Endothelial cell of umbilical vein (primary cell): ENCODE results near the gene NPPC. TPM values are rescaled to one million over a fixed set of nuclear protein-coding genes. Genes with fewer than 3 reads are reported as not detected.

Experiments
- BruUV-seq: library from RNA; stranded (reverse); fragments of 400-500 nt; replicated peaks from 2 replicates; lab custom pipeline; 2021; lab: Mats Ljungman, UMichigan
- CTCF ChIA-PET: fragments of 300-600, 350-600 bp; sonication (Branson Sonifier 250); formaldehyde crosslinking; loops from one replicate; lab custom pipeline; 2021; ENCODE audit warnings: antibody characterized with exemption, inconsistent platforms; lab: Charles Lee
- POLR2A ChIA-PET: fragments of 300-600, 350-600 bp; sonication (Branson Sonifier 250); formaldehyde crosslinking; loops from one replicate; lab custom pipeline; 2021; ENCODE audit warnings: antibody characterized with exemption, inconsistent platforms; lab: Charles Lee
- DNase-seq: peaks from one replicate; pipeline ENCODE4 v3.0.0-alpha.2; 2011; ENCODE audit warnings: low read depth, low spot score
- FAIRE-seq: peaks from 2 replicates; lab custom pipeline; 2011; peaks lifted over from hg19 to GRCh38; lab: Jason Lieb, UNC
- H2AFZ ChIP-seq: 2 replicates; pipeline ENCODE4 v1.6.0; 2012; ENCODE audit warnings: low read depth, low read length, control low read depth, inconsistent platforms
- H3K27ac ChIP-seq: 2 replicates; pipeline ENCODE4 v1.5.1; 2011; ENCODE audit warnings: low read depth, mild to moderate bottlenecking, control low read depth, low read length, moderate library complexity; ENCODE audit not compliant: insufficient read depth
- H3K27me3 ChIP-seq, 2 experiments: 2 replicates each; pipeline versions ENCODE4 v1.6.0 to v1.6.1; 2011; ENCODE audit warnings: low read length in 2 of 2, mixed read lengths in 1 of 2; ENCODE audit not compliant: control insufficient read depth in 2 of 2, insufficient read depth in 2 of 2
- H3K36me3 ChIP-seq, 2 experiments: 2 replicates in 1 of 2; 3 replicates in 1 of 2; pipeline ENCODE4 v1.5.1; 2011; ENCODE audit warnings: low read length in 2 of 2, mild to moderate bottlenecking in 1 of 2, moderate library complexity in 1 of 2; ENCODE audit not compliant: control insufficient read depth in 2 of 2, insufficient read depth in 2 of 2; ENCODE audit errors: extremely low read depth in 1 of 2
- H3K4me1 ChIP-seq: 3 replicates; pipeline ENCODE4 v1.5.1; 2011; ENCODE audit warnings: mild to moderate bottlenecking, low read length; ENCODE audit not compliant: control insufficient read depth, insufficient read depth; ENCODE audit errors: extremely low read depth
- H3K4me2 ChIP-seq: 2 replicates; pipeline ENCODE4 v1.6.1; 2011; ENCODE audit warnings: low read length, control low read depth, mixed read lengths; ENCODE audit not compliant: insufficient read depth
- H3K4me3 ChIP-seq, 3 experiments: fragments of 200-600 bp in 1 of 3; sonication (generic), shearing (Covaris generic) in 1 of 3; replicated peaks in 1 of 3; 2 replicates each; pipeline ENCODE4 v1.5.1; 2011 to 2016; ENCODE audit warnings: control low read depth in 3 of 3, low read length in 3 of 3, mild to moderate bottlenecking in 2 of 3, inconsistent platforms in 1 of 3, low read depth in 1 of 3, moderate library complexity in 1 of 3; ENCODE audit not compliant: insufficient read depth in 1 of 3
- H3K79me2 ChIP-seq: 2 replicates; pipeline ENCODE4 v1.6.0; 2012; ENCODE audit warnings: low read length, inconsistent platforms; ENCODE audit not compliant: control insufficient read depth, insufficient read depth
- H3K9ac ChIP-seq: replicated peaks from 2 replicates; pipeline ENCODE3; 2011; ENCODE audit warnings: low read length, control low read depth; ENCODE audit not compliant: insufficient read depth; ENCODE audit errors: extremely low read depth
- H3K9me1 ChIP-seq: replicated peaks from 3 replicates; pipeline ENCODE4 v1.6.0; 2011; ENCODE audit warnings: mild to moderate bottlenecking, low read length; ENCODE audit not compliant: control insufficient read depth, insufficient read depth; ENCODE audit errors: extremely low read depth
- H3K9me3 ChIP-seq: replicated peaks from 2 replicates; pipeline ENCODE4 v1.5.1; 2012; ENCODE audit warnings: low read length, inconsistent platforms; ENCODE audit not compliant: control insufficient read depth, insufficient read depth
- H4K20me1 ChIP-seq: replicated peaks from 2 replicates; pipeline ENCODE3; 2011; ENCODE audit warnings: mild to moderate bottlenecking, low read length; ENCODE audit not compliant: control insufficient read depth, insufficient read depth; ENCODE audit errors: extremely low read depth
- EZH2 ChIP-seq: IDR thresholded peaks from 2 replicates; pipeline ENCODE4 v1.6.1; 2012; ENCODE audit warnings: borderline replicate concordance, low read depth, mild to moderate bottlenecking, moderate library complexity, low read length, inconsistent platforms; ENCODE audit not compliant: severe bottlenecking
- FOS ChIP-seq: IDR thresholded peaks from 2 replicates; pipeline ENCODE4 v1.6.1; 2011; ENCODE audit warnings: mild to moderate bottlenecking, low read length, moderate library complexity, borderline replicate concordance; ENCODE audit not compliant: insufficient read depth
- GATA2 ChIP-seq: IDR thresholded peaks from 2 replicates; pipeline ENCODE4 v1.7.0; 2011; ENCODE audit warnings: low read depth, mild to moderate bottlenecking, moderate library complexity, mixed read lengths, low read length; ENCODE audit not compliant: insufficient read length, insufficient read depth
- JUN ChIP-seq: IDR thresholded peaks from 2 replicates; pipeline ENCODE4 v1.6.1; 2011; ENCODE audit warnings: borderline replicate concordance, low read depth; ENCODE audit not compliant: insufficient read length, insufficient read depth
- MAX ChIP-seq: IDR thresholded peaks from 2 replicates; pipeline ENCODE4 v1.6.1; 2011; ENCODE audit not compliant: insufficient read depth, insufficient read length
- MYC ChIP-seq: IDR thresholded peaks from one replicate; pipeline ENCODE4 v1.6.1; 2011; ENCODE audit warnings: mild to moderate bottlenecking, low read depth, low read length
- POLR2A ChIP-seq: IDR thresholded peaks from 2 replicates; pipeline ENCODE4 v1.6.1; 2012; ENCODE audit warnings: low read depth, mild to moderate bottlenecking, control low read depth, low read length
- POLR2AphosphoS5 ChIP-seq: IDR thresholded peaks from 2 replicates; pipeline ENCODE4 v1.6.1; 2012; ENCODE audit warnings: low read depth, mild to moderate bottlenecking, control low read depth, low read length, moderate library complexity; ENCODE audit not compliant: insufficient read depth
- dilution Hi-C: fragments of 300-500 bp; cut with MboI; formaldehyde crosslinking; loops from one replicate; pipeline ENCODE4 v1.15.0; 2019; ENCODE audit warnings: low sequenced_read_pairs; ENCODE audit not compliant: extremely low pct_ligation_motif_present
- intact Hi-C: fragments of 100-400 bp; cut with micrococcal nuclease; formaldehyde crosslinking; loops from one replicate; pipeline ENCODE4 v1.10.0; 2022
- polyA plus RNA-seq, 4 experiments: library from polyadenylated mRNA; depleted of rRNA in 3 of 4; stranded (reverse) in 3 of 4; unstranded in 1 of 4; fragments of >200 nt; gene quantifications; 2 replicates each; pipeline versions ENCODE4 v1.2.1 to v1.2.3, GENCODE V29; 2011 to 2012; ENCODE audit warnings: missing spikeins in 1 of 4
- total RNA-seq: library from RNA; stranded (reverse); gene quantifications from 2 replicates; pipeline ENCODE4 v1.2.3, GENCODE V29; 2021

The NPPC gene
- total and polyA plus RNA-seq, 2 donors (not counting 3 experiments of a cell fraction or from before 2014, with no cell fraction given), result not detected

- FAIRE-seq (no peak), DNase-seq (no peak)
- BruUV-seq, result no TSS peak
- Histone ChIP-seq H3K36me3 (no peaks in the 10 kb centered on the region), H2AFZ (no peak overlapping the region), H3K9ac (no peak overlapping the region), H3K27ac (no peak overlapping the region), H3K4me1 (no peaks in the 10 kb centered on the region), H3K4me3 (no peak overlapping the region), H3K79me2 (peaks cover 41% of the 10 kb centered on the region), H3K27me3 (no peaks in the 10 kb centered on the region), H3K4me2 (no peak overlapping the region), H3K9me1 (no peaks in the 10 kb centered on the region), H3K9me3 (no peaks in the 10 kb centered on the region), H4K20me1 (no peaks in the 10 kb centered on the region)
- TF ChIP-seq POLR2AphosphoS5 (no peak), JUN (no peak), FOS (no peak), MAX (no peak), MYC (no peak), EZH2 (no peak), GATA2 (no peak)
- ChIA-PET POLR2A (no interaction called here), CTCF (no interaction called here)
- dilution Hi-C loops (no loop called here), intact Hi-C loops (no loop called here)
Observed at GRCh38 chr2:231966886-231967285, 40.7 kb upstream of the NPPC start.

- TF ChIP-seq EZH2 (no peak), MYC (no peak), POLR2A (no peak), MAX (no peak), GATA2 (no peak)
- Histone ChIP-seq H3K9ac (no peak overlapping the region), H3K27me3 (no peaks in the 10 kb centered on the region), H3K9me3 (no peaks in the 10 kb centered on the region), H3K9me1 (no peaks in the 10 kb centered on the region), H3K79me2 (peaks cover 40% of the 10 kb centered on the region), H3K27ac (no peak overlapping the region), H3K4me2 (no peak overlapping the region), H3K36me3 (no peaks in the 10 kb centered on the region), H3K4me3 (no peak overlapping the region), H3K4me1 (peaks cover 5% of the 10 kb centered on the region), H4K20me1 (no peaks in the 10 kb centered on the region), H2AFZ (no peak overlapping the region)
- intact Hi-C loops (no loop called here), dilution Hi-C loops (no loop called here)
- no TSS peak for BruUV-seq
- ChIA-PET POLR2A (no interaction called here), CTCF (interaction anchor here (1.5 kb wide), 1 partner anchor 15 kb away, joined by 4 read pairs; no protein-coding TSS in a partner anchor)
- FAIRE-seq (no peak), DNase-seq (no peak)
Observed at GRCh38 chr2:231965102-231965501, 38.9 kb upstream of the NPPC start.
